Ovary (tissue), 10 donors: ENCODE data around the gene ZFP82. TPM values are rescaled to one million over a fixed set of nuclear protein-coding genes. Genes with fewer than 3 reads are reported as not detected.

Source experiments
- DNase-seq, 5 donors: peaks; one replicate each; pipeline ENCODE4 v3.0.0-alpha.2; 2019 to 2020
- H3K27ac ChIP-seq, 2 donors: fragments of 200-600 bp; one replicate each; pipeline versions ENCODE4 v1.5.1 to v1.8.0; 2019 to 2022
- H3K27me3 ChIP-seq: fragments of 200-600 bp; one replicate; pipeline ENCODE4 v1.8.0; 2022
- H3K36me3 ChIP-seq: fragments of 200-600 bp; sonication (generic); one replicate; pipeline ENCODE4 v1.5.1; 2019
- H3K4me1 ChIP-seq: one replicate; pipeline ENCODE4 v1.8.1; 2013; ENCODE audit warnings: mild to moderate bottlenecking, moderate library complexity; ENCODE audit not compliant: insufficient read depth
- H3K4me3 ChIP-seq: fragments of 200-600 bp; sonication (generic); one replicate; pipeline ENCODE4 v1.5.1; 2017
- H3K9me3 ChIP-seq, 2 donors: fragments of 200-600 bp in 1 of 2; sonication (generic) in 1 of 2; one replicate each; pipeline versions ENCODE4 v1.5.1 to v1.8.1; 2013 to 2019; ENCODE audit warnings: mild to moderate bottlenecking in 1 of 2, moderate library complexity in 1 of 2
- CTCF ChIP-seq, 3 donors: fragments of 450-650 bp in 2 of 3; fragments of 200-600 bp in 1 of 3; IDR thresholded peaks; one replicate each; pipeline versions ENCODE4 v1.5.1 to v1.8.0; 2016 to 2022; ENCODE audit warnings: antibody characterized with exemption in 3 of 3, mild to moderate bottlenecking in 1 of 3
- EP300 ChIP-seq: sonication (generic); formaldehyde crosslinking; IDR thresholded peaks from one replicate; pipeline ENCODE4 v1.6.1; 2017; ENCODE audit warnings: antibody characterized with exemption
- POLR2A ChIP-seq: fragments of 450-650 bp; IDR thresholded peaks from one replicate; pipeline ENCODE4 v1.6.1; 2017; ENCODE audit warnings: antibody characterized with exemption, mild to moderate bottlenecking, moderate library complexity
- WGBS, 3 donors: extraction: QIAGEN DNeasy Blood & Tissue Kit in 1 of 3; methylation state at CpG; one replicate each; pipeline versions ENCODE4 v1.1.5 to v1.1.7; 2013 to 2017; 5-methylcytosine and 5-hydroxymethylcytosine counted together
- intact Hi-C, 4 donors: fragments of 100-400 bp; cut with DNase I; formaldehyde crosslinking; loops; one replicate each; pipeline versions ENCODE4 v1.11.0 to v1.15.1; 2022 to 2023
- long read RNA-seq, 3 donors: library from polyadenylated mRNA in 2 of 3; unstranded in 2 of 3; transcript quantifications; one replicate each; pipeline ENCODE4 v2.0.0 and lab custom pipeline, GENCODE V29; 2021 to 2026
- polyA plus RNA-seq, 2 donors: library from polyadenylated mRNA; stranded (reverse); fragments of 200-250 nt in 1 of 2; fragments of 350-450 nt in 1 of 2; fragmentation: Illumina TruSeq in 1 of 2; extraction: RNeasy Lipid Tissue Mini Kit (QIAGEN cat#74804) in 1 of 2; gene quantifications; one replicate each; pipeline ENCODE4 v1.2.3, GENCODE V29; 2013 to 2014
- total RNA-seq, 7 donors: library from RNA; depleted of rRNA in 2 of 7; stranded (reverse); fragments of >200 nt in 2 of 7; fragmentation: NEBNext Ultra II Directional in 3 of 7; extraction: Animal tissue kit (Norgen Biotek cat#: 25700) in 3 of 7; gene quantifications; one replicate each; pipeline versions ENCODE4 v1.1.0 to v1.2.4, GENCODE V29; 2016 to 2023
- donor health status: DM: no; HTN: no; CAD: no; lungs with moderate emphysema.
- donor health status: DM: no; HTN: no; CAD: no.
- donor health status: Bipolar disorder and iron deficiency.
- donor health status: DM: yes; HTN: yes; CAD: no.
- donor health status: DM: no; HTN: no; CAD: no.
- donor health status: DM: yes; HTN: yes; CAD: no.

ZFP82 gene
- total RNA-seq: 10 to 100 TPM in 3 of 7 donors, 1 to 10 TPM in 4; 4.7 to 16.2 (median 8.3) TPM
- polyA plus RNA-seq: 1 to 10 TPM; 5.8 to 8.6 TPM
- long read RNA-seq, donor 1, full-length matches to known transcripts: 24 of 33 reads
- long read RNA-seq, donor 1, partial matches to known transcripts: 2 of 33 reads
- long read RNA-seq, donor 1, other reads (novel, unspliced or antisense): 7 of 33 reads
- long read RNA-seq, donor 2, full-length matches to known transcripts: 20 of 20 reads
- long read RNA-seq, donor 2, partial matches to known transcripts: 0 of 20 reads
- long read RNA-seq, donor 2, other reads (novel, unspliced or antisense): 0 of 20 reads
- long read RNA-seq, donor 3, transcript ZFP82-201 (5 exons, 2,623 nt): major isoform, 10 of 14 reads
- long read RNA-seq, donor 3, partial matches to known transcripts: 0 of 14 reads
- long read RNA-seq, donor 3, other reads (novel, unspliced or antisense): 4 of 14 reads

GRCh38 chr19:36418287-36419001 is at the start of gene ZFP82:
TSS of gene ZFP82 (minus strand) at chr19:36418644. CDS start at chr19:36409789, 8,855 bp downstream.
- TF ChIP-seq CTCF (IDR thresholded peaks at IDR 0.05) (no peak), EP300 (no peak), POLR2A (no peak)
- H3K36me3 ChIP-seq: no peaks in the 10 kb centered on the region
- 0% methylated on average over 29 to 70 of the region's 70 CpGs for WGBS, 3 donors
- peak within 1 kb of the TSS; percentile 68 for H3K4me3 ChIP-seq
- intact Hi-C loops: no loop called here
- H3K4me1 ChIP-seq: peaks cover 3% of the 10 kb centered on the region
- H3K27ac ChIP-seq: peak within 1 kb of the TSS; percentile 81 to 85
- no peaks in the 10 kb centered on the region for H3K27me3 ChIP-seq
- no peaks in the 10 kb centered on the region for H3K9me3 ChIP-seq
- peak; percentile 71 to 87 (median 80) for DNase-seq

- TF ChIP-seq POLR2A: no peak
- Histone ChIP-seq H3K4me1 (no peaks in the 10 kb centered on the region), H3K36me3 (no peaks in the 10 kb centered on the region), H3K4me3 (no peak overlapping the region), H3K9me3 (peaks cover 0 to 10% of the 10 kb centered on the region in 2 donors), H3K27ac (no peak overlapping the region), H3K27me3 (no peaks in the 10 kb centered on the region)
- intact Hi-C loops: no loop called here
- 93 to 98% (median 97%) methylated on average over 1 of the region's 1 CpG for WGBS, 3 donors
- no peak for DNase-seq
Measured at GRCh38 chr19:36460046-36460445, 41.6 kb upstream of the ZFP82 start.

- intact Hi-C loops: no loop called here
- H3K36me3 ChIP-seq: no peaks in the 10 kb centered on the region
- no peaks in the 10 kb centered on the region for H3K27me3 ChIP-seq
- no peak for DNase-seq
- no peak overlapping the region for H3K27ac ChIP-seq
- no peak overlapping the region for H3K4me3 ChIP-seq
- no peak for TF ChIP-seq POLR2A
- no peak for TF ChIP-seq EP300
- TF ChIP-seq CTCF (IDR thresholded peaks at IDR 0.05): no peak
- H3K4me1 ChIP-seq: no peaks in the 10 kb centered on the region
- peaks cover 0 to 20% of the 10 kb centered on the region in 2 donors for H3K9me3 ChIP-seq
- WGBS, 3 donors: 94 to 99% (median 96%) methylated on average over 2 of the region's 2 CpGs
Measured at GRCh38 chr19:36456831-36457230, 38.4 kb upstream of the ZFP82 start.

- DNase-seq: no peak
- no peak for TF ChIP-seq CTCF (IDR thresholded peaks at IDR 0.05)
- no peak for TF ChIP-seq POLR2A
- no peak for TF ChIP-seq EP300
- no peak overlapping the region for H3K27ac ChIP-seq
- H3K27me3 ChIP-seq: no peaks in the 10 kb centered on the region
- H3K9me3 ChIP-seq: peaks cover 3 to 42% of the 10 kb centered on the region in 2 donors
- H3K4me3 ChIP-seq: no peak overlapping the region
- H3K36me3 ChIP-seq: no peaks in the 10 kb centered on the region
- no peaks in the 10 kb centered on the region for H3K4me1 ChIP-seq
- intact Hi-C loops: no loop called here
- WGBS, 3 donors: 95 to 99% (median 97%) methylated on average over 5 of the region's 5 CpGs
Measured at GRCh38 chr19:36449059-36449670, 30.7 kb upstream of the ZFP82 start.
